ENCODE data around the gene PFDN5. TPM values are rescaled to one million over a fixed set of nuclear protein-coding genes. Genes with fewer than 3 reads are reported as not detected.

The PFDN5 gene
- total RNA-seq: 377 and 379 TPM in 2 replicates
- long read RNA-seq, transcript PFDN5-214 (6 exons, 847 nt): major isoform, 104 of 120 reads
- long read RNA-seq, partial matches to known transcripts: 1 of 120 reads
- long read RNA-seq, other reads (novel, unspliced or antisense): 7 of 120 reads

DNA sequence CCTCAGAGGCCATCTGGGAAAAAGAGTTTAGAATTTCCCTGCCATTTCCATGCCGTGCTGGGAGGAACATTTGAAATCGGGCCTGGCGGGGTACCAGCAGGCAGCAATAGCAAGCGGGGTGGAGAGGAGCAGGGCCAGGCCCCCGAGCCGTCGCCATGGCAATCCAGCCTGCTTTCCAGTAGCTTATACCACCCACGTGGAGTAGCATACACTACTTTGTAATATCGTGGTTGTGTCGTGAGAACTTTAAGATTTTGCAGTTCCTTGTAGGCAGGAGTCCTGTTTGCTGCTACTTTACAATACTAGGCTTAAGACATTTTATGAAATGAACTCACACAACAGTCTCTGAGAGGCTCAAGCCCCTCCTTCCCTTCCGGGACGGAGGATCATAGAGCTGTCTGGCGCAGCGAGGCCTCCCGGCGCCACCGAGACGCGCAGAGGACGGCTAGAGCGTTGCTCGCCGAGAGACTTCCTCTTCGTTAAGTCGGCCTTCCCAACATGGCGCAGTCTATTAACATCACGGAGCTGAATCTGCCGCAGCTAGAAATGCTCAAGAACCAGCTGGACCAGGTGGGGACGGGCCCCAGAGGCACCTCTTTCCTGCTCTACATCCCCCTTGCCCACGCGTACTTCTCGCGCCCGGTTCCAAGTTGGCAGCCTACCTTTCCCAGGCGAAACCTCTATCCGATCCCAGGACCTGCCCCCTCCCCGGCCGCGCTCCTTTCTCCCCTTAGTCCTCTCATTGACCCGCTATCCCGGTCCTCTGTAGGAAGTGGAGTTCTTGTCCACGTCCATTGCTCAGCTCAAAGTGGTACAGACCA is at the start of gene PFDN5:
TSS of gene PFDN5 (plus strand) at position 473 of the 821 bp plus-strand sequence. CDS start at position 499, 26 bp downstream.
- Mint-ChIP-seq H3K27me3 (no peaks in the 10 kb centered on the region), H3K27ac (peak within 1 kb of the TSS; percentile 98), H3K4me1 (ENCODE audit: low read depth) (peaks cover 21% of the 10 kb centered on the region), H3K9me3 (ENCODE audit: low read depth) (no peaks in the 10 kb centered on the region), H3K36me3 (ENCODE audit: insufficient read depth) (peaks cover 8% of the 10 kb centered on the region), H3K4me3 (ENCODE audit: low read depth) (peak within 1 kb of the TSS; percentile 99)
- TF ChIP-seq, protein P1, sequence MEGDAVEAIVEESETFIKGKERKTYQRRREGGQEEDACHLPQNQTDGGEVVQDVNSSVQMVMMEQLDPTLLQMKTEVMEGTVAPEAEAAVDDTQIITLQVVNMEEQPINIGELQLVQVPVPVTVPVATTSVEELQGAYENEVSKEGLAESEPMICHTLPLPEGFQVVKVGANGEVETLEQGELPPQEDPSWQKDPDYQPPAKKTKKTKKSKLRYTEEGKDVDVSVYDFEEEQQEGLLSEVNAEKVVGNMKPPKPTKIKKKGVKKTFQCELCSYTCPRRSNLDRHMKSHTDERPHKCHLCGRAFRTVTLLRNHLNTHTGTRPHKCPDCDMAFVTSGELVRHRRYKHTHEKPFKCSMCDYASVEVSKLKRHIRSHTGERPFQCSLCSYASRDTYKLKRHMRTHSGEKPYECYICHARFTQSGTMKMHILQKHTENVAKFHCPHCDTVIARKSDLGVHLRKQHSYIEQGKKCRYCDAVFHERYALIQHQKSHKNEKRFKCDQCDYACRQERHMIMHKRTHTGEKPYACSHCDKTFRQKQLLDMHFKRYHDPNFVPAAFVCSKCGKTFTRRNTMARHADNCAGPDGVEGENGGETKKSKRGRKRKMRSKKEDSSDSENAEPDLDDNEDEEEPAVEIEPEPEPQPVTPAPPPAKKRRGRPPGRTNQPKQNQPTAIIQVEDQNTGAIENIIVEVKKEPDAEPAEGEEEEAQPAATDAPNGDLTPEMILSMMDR (IDR thresholded peaks at IDR 0.05; ENCODE audit: unreplicated experiment): peak; percentile 12
- DNase-seq (ENCODE audit: low spot score, unreplicated experiment): peak; percentile 54

DNA sequence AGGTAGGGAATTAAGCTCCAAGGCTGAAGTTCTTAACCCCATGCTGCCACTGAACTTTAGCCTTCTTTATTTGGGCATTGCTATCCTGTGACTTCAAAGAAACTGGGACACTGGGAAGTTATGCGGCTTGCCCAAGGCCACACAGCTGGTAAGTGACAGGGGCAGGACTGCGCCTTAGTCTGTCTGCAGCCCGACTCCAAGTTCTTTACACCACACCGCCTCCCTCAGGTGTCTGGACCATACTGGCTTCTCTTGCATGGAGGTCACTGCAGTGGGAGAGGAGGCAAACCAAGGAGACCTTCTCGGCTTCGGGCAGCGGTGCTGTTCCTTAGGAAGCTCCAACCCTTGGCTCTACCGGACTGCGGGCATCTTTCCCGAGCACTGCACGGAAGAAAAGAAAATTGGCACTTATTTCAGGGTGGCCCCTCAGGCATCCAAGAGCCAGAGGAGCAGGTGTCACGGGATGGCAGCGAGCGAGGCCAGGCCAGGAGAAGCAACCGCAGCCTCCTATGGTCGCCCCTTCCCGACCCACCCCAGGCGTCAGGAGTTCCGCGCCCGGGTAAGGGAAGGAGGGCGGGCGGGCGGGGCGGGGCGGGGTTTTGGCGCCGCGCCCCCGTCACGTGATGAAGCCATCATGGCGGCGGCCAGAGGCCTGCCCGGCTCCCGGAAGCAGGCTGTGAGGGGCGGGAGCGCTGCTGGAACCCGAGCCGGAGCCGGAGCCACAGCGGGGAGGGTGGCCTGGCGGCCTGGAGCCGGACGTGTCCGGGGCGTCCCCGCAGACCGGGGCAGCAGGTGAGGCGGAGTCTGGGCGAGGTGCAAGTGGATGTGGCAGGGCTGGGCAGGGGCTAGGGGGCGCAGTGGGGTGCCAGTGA is 43.6 kb upstream of the PFDN5 start:
- TF ChIP-seq, protein P1 (IDR thresholded peaks at IDR 0.05; ENCODE audit: unreplicated experiment): peak; percentile 51
- peak overlapping the region; percentile 94 for H3K4me3 Mint-ChIP-seq (ENCODE audit: low read depth)
- peak overlapping the region; percentile 98 for H3K27ac Mint-ChIP-seq
- no peaks in the 10 kb centered on the region for H3K36me3 Mint-ChIP-seq (ENCODE audit: insufficient read depth)
- DNase-seq (ENCODE audit: low spot score, unreplicated experiment): peak; percentile 73
- H3K4me1 Mint-ChIP-seq (ENCODE audit: low read depth): peaks cover 18% of the 10 kb centered on the region
- no peaks in the 10 kb centered on the region for H3K9me3 Mint-ChIP-seq (ENCODE audit: low read depth)
- H3K27me3 Mint-ChIP-seq: no peaks in the 10 kb centered on the region

DNA sequence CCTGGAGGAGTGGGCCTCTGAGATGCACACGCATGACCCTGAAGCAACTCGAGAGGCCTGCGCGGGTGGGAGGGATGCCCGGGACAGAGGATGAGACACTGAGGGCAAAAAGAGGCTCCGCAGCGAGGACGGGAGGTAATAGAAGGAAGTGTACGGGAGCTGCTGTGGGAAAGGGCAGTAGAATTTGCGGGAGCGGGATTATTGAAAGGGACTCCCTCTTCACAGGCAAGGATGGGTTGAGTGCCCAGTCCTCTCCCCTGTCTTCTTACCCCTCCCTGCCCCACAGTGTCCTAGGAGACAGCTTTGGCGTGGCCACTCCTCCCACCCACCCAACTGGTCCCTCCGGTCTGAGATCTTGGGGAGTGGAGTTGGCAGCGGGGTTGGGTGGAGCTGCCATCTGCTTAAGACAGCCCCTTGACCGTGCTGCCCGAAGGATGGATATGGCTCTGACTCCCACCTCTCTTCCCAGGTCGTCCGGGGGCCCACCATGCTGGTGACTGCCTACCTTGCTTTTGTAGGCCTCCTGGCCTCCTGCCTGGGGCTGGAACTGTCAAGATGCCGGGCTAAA is 42.9 kb upstream of the PFDN5 start:
- DNase-seq (ENCODE audit: low spot score, unreplicated experiment): no peak
- Mint-ChIP-seq H3K36me3 (ENCODE audit: insufficient read depth) (no peaks in the 10 kb centered on the region), H3K4me1 (ENCODE audit: low read depth) (peaks cover 18% of the 10 kb centered on the region), H3K9me3 (ENCODE audit: low read depth) (no peaks in the 10 kb centered on the region), H3K4me3 (ENCODE audit: low read depth) (peak overlapping the region; percentile 94), H3K27ac (peak overlapping the region; percentile 98), H3K27me3 (no peaks in the 10 kb centered on the region)
- TF ChIP-seq, protein P1 (IDR thresholded peaks at IDR 0.05; ENCODE audit: unreplicated experiment): no peak

DNA sequence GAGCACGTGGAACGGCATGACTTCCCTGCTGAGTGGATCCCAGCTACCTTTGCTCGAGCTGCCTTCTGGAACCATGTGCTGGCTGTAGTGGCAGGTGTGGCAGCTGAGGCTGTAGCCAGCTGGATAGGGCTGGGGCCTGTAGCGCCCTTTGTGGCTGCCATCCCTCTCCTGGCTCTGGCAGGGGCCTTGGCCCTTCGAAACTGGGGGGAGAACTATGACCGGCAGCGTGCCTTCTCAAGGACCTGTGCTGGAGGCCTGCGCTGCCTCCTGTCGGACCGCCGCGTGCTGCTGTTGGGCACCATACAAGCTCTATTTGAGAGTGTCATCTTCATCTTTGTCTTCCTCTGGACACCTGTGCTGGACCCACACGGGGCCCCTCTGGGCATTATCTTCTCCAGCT is 42.0 kb upstream of the PFDN5 start:
- no peak overlapping the region for H3K27ac Mint-ChIP-seq
- no peak for DNase-seq (ENCODE audit: low spot score, unreplicated experiment)
- peak overlapping the region; percentile 94 for H3K4me3 Mint-ChIP-seq (ENCODE audit: low read depth)
- H3K9me3 Mint-ChIP-seq (ENCODE audit: low read depth): no peaks in the 10 kb centered on the region
- no peaks in the 10 kb centered on the region for H3K27me3 Mint-ChIP-seq
- TF ChIP-seq, protein P1 (IDR thresholded peaks at IDR 0.05; ENCODE audit: unreplicated experiment): no peak
- H3K4me1 Mint-ChIP-seq (ENCODE audit: low read depth): peaks cover 18% of the 10 kb centered on the region
- H3K36me3 Mint-ChIP-seq (ENCODE audit: insufficient read depth): no peaks in the 10 kb centered on the region
